Neural cell (in vitro differentiated cells): ENCODE results near the gene RPL14.

Source experiments
- POLR2AphosphoS5 ChIP-seq: IDR thresholded peaks from 2 replicates; pipeline ENCODE4 v1.6.1; 2012
- TF ChIP-seq, protein P1 (sequence below): fragments of 450-650 bp; IDR thresholded peaks from 2 replicates; pipeline ENCODE4 v1.5.1; 2014; ENCODE audit warnings: antibody characterized with exemption, mild to moderate bottlenecking, moderate library complexity; ENCODE audit not compliant: poor library complexity, severe bottlenecking
- TF ChIP-seq, protein P2 (sequence below): IDR thresholded peaks from 2 replicates; pipeline ENCODE4 v1.6.1; 2012; ENCODE audit warnings: borderline replicate concordance

DNA sequence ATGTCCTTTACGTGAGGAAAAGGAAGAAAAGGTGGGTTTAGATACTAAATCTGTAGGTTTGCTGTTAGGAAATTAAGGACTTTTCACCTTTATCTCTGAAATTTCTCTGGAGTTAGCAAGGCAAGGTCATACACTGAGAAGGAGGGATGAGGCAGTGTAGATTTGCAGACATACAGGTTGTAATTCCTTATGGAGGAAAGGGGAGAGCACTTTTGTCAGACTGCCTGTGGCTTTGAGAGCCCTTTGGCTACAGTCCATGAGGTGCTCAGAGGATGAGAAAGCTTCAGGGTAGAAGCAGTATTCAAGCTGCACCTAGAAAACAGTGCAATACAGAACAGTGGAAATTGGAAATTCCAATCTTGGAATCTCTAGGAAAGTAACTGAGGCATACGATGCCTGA is 8.3 kb downstream of the RPL14 start:
- TF ChIP-seq, protein P1, sequence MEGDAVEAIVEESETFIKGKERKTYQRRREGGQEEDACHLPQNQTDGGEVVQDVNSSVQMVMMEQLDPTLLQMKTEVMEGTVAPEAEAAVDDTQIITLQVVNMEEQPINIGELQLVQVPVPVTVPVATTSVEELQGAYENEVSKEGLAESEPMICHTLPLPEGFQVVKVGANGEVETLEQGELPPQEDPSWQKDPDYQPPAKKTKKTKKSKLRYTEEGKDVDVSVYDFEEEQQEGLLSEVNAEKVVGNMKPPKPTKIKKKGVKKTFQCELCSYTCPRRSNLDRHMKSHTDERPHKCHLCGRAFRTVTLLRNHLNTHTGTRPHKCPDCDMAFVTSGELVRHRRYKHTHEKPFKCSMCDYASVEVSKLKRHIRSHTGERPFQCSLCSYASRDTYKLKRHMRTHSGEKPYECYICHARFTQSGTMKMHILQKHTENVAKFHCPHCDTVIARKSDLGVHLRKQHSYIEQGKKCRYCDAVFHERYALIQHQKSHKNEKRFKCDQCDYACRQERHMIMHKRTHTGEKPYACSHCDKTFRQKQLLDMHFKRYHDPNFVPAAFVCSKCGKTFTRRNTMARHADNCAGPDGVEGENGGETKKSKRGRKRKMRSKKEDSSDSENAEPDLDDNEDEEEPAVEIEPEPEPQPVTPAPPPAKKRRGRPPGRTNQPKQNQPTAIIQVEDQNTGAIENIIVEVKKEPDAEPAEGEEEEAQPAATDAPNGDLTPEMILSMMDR, result no peak
- TF ChIP-seq, protein P2, sequence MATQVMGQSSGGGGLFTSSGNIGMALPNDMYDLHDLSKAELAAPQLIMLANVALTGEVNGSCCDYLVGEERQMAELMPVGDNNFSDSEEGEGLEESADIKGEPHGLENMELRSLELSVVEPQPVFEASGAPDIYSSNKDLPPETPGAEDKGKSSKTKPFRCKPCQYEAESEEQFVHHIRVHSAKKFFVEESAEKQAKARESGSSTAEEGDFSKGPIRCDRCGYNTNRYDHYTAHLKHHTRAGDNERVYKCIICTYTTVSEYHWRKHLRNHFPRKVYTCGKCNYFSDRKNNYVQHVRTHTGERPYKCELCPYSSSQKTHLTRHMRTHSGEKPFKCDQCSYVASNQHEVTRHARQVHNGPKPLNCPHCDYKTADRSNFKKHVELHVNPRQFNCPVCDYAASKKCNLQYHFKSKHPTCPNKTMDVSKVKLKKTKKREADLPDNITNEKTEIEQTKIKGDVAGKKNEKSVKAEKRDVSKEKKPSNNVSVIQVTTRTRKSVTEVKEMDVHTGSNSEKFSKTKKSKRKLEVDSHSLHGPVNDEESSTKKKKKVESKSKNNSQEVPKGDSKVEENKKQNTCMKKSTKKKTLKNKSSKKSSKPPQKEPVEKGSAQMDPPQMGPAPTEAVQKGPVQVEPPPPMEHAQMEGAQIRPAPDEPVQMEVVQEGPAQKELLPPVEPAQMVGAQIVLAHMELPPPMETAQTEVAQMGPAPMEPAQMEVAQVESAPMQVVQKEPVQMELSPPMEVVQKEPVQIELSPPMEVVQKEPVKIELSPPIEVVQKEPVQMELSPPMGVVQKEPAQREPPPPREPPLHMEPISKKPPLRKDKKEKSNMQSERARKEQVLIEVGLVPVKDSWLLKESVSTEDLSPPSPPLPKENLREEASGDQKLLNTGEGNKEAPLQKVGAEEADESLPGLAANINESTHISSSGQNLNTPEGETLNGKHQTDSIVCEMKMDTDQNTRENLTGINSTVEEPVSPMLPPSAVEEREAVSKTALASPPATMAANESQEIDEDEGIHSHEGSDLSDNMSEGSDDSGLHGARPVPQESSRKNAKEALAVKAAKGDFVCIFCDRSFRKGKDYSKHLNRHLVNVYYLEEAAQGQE, result no peak
- TF ChIP-seq POLR2AphosphoS5, result no peak
